Brain microvascular endothelial cell (primary cell): ENCODE data around the gene ALDH1B1.

ENCODE experiments used
- DNase-seq: peaks from one replicate; pipeline ENCODE4 v3.0.0-alpha.2; 2020
- H3K27ac ChIP-seq: fragments of 250-450 bp; sonication (Bioruptor Pico); 2 replicates; pipeline ENCODE4 v1.5.1; 2020; ENCODE audit warnings: mild to moderate bottlenecking, moderate library complexity
- H3K27me3 ChIP-seq: fragments of 250-450 bp; sonication (Bioruptor Pico); replicated peaks from 2 replicates; pipeline ENCODE4 v1.5.1; 2020; ENCODE audit warnings: mild to moderate bottlenecking
- H3K36me3 ChIP-seq: fragments of 250-450 bp; sonication (Bioruptor Pico); replicated peaks from 2 replicates; pipeline ENCODE4 v1.5.1; 2020; ENCODE audit warnings: mild to moderate bottlenecking
- H3K4me3 ChIP-seq: 2 replicates; pipeline ENCODE4 v1.5.1; 2011; ENCODE audit warnings: low read depth, mild to moderate bottlenecking, control low read depth, low read length, moderate library complexity
- CTCF ChIP-seq: IDR thresholded peaks from 2 replicates; pipeline ENCODE4 v1.5.1; 2011; ENCODE audit warnings: low read depth, mild to moderate bottlenecking, moderate library complexity, low read length, control low read depth, inconsistent platforms; ENCODE audit errors: missing control alignments
- in situ Hi-C: cut with HindIII; loops from 2 replicates; pipeline ENCODE4 v1.10.0; 2017; ENCODE audit warnings: low sequenced_read_pairs, low pct_ligation_motif_present

ALDH1B1 gene

DNA sequence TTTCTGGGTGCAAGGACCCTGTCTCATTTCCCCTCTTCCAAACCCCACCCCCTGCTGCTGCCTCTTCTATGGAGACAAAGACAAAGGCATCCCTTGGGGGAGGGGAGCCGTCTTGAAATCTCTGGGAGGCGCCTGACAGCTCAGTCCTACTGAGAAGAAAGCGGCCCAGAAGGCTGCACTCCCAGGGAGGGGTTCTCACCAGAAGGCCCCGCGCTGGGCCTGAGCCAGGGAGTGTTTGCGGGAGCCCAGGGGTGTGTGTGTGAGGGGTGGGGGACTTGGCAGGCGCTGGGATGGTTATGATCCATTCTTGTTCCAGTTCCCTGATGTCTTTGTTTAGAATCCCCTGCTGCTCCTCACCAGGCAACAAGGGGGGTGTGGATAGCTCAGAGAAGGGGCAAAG lies 45.7 kb upstream of the ALDH1B1 start:
- H3K27me3 ChIP-seq, result peaks cover 7% of the 10 kb centered on the region
- in situ Hi-C loops, result no loop called here

DNA sequence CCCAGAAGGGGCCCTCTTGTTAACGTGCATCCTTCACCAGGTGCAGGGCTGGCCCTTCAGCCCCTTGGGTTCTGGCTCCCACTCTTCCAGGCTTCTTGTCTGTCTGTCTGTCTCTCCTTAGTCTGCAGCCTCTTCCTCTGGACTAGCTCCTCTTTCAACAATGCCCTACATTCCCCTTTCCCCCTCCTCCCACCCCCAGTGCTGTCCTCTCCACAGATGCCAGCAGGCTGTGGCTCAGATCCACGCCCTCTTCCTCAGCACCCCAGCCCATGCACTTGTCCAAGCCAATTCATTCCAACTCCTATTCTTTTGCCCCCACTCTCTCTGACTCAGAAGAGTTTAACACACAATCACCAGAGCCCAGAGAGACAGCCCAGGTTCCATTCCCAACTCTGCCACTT lies 45.2 kb upstream of the ALDH1B1 start:
- Histone ChIP-seq H3K27me3 (peaks cover 7% of the 10 kb centered on the region), H3K27ac (no peak overlapping the region), H3K36me3 (no peaks in the 10 kb centered on the region), H3K4me3 (no peak overlapping the region)
- no peak for DNase-seq
- TF ChIP-seq CTCF, result no peak
- in situ Hi-C loops, result no loop called here

More for the DNA sequence above, 45.7 kb upstream of the ALDH1B1 start:
- H3K4me3 ChIP-seq, result no peak overlapping the region
- DNase-seq, result no peak
- no peaks in the 10 kb centered on the region for H3K36me3 ChIP-seq
- H3K27ac ChIP-seq, result no peak overlapping the region
- TF ChIP-seq CTCF, result no peak

DNA sequence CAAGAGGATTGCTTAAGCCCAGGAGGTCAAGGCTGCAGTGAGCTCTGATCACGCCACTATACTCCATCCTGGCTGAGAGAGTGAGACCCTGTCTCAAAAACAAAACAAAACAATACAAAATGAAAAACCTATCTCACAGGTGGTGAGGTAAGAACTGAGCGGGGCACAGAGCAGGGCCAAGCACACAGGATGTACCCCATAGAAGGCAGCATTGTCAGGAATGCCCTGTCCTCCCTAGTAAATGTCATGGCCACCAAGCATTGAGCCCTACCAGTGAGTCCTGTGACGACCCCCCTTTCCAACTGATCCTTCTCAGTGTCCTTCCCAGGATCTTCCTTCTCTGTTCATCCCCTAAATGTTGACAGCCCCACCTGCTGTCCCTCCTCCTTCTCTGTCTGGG lies 44.6 kb upstream of the ALDH1B1 start:
- in situ Hi-C loops, result no loop called here
- peaks cover 7% of the 10 kb centered on the region for H3K27me3 ChIP-seq
- TF ChIP-seq CTCF, result no peak
- H3K4me3 ChIP-seq, result no peak overlapping the region
- no peaks in the 10 kb centered on the region for H3K36me3 ChIP-seq
- no peak overlapping the region for H3K27ac ChIP-seq
- DNase-seq, result no peak

DNA sequence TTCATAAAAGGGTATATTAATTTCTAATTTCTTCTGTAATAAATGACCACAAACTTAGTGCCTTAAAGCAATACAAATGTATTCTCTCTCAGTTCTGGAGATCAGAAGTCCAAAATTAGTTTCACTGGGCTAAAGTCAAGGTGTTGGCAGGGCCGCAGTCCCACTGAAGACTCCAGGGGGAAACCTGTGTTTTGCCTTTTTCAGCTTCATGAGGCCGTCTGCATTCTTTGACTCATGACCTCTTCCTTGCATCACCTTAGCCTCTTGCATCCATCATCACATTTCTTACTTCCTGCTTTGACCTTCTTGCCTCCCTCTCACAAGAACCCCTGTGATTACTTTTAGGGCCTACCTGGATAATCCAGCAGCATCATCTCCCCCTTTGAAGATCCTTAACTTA lies 42.0 kb upstream of the ALDH1B1 start:
- Histone ChIP-seq H3K36me3 (no peaks in the 10 kb centered on the region), H3K27ac (no peak overlapping the region), H3K4me3 (no peak overlapping the region), H3K27me3 (peaks cover 7% of the 10 kb centered on the region)
- no peak for DNase-seq
- in situ Hi-C loops, result no loop called here
- no peak for TF ChIP-seq CTCF

DNA sequence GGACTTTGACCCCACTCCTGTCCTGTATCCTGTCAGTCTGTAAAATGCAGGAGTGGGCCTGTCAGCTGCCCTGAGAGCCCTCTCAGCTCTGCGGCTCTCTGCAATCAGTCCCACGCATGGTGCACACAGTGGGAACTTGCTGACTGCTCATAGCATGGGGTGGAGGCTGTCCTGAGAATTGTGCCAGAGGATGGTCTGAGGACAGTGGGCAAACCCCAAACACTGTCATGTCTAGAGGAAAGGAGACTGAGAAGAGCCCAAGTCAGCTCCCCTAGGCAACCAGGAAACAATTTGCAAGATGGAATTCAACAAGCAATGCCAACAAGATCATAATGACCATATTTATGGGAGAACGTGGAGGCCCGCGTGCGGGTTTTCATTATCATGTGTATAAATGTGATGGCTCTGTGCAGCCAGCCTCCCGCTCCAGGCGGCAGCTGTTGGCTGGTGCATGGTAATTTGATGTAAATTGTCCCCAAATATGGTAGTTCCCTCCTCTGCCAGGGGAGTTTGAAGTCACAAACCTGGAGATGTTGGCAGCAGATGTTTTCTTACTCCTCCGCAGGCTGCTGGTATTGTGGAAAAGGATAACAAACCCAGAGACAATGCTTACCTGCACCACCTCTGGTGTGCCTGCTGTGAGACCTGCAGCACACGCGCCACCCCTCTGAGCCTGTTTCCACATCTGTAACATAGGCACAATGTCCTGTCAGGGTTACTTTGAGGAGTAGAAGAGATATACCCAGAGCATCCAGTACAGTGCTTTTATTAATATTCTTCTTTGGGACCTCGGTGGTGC lies 39.8 kb upstream of the ALDH1B1 start:
- Histone ChIP-seq H3K27ac (no peak overlapping the region), H3K4me3 (no peak overlapping the region), H3K36me3 (no peaks in the 10 kb centered on the region), H3K27me3 (peaks cover 7% of the 10 kb centered on the region)
- no peak for DNase-seq
- in situ Hi-C loops, result no loop called here
- TF ChIP-seq CTCF, result no peak

DNA sequence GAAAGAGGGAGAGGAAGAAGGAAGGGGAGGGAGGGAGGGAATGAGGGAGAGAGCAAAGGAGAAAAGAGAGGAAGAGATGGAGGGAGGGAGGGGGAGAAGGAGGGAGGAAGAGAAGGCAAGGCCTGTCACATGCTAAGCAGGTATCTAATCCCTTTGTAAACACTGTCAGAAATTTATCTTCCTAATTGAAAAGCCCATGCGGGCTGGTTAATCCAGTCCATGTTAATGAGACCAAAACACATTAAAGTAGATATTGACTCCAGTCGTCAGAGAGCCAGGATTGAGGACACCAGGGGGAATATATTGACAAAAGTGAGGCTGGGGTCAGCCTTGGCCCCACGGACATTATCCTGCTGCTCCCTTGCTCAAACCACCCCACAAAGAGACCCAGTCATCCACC lies 37.4 kb upstream of the ALDH1B1 start:
- Histone ChIP-seq H3K36me3 (no peaks in the 10 kb centered on the region), H3K27ac (no peak overlapping the region), H3K4me3 (no peak overlapping the region), H3K27me3 (no peaks in the 10 kb centered on the region)
- DNase-seq, result no peak
- no peak for TF ChIP-seq CTCF
- in situ Hi-C loops, result no loop called here
